Measurements from ENCODE around the gene KRT8. TPM values are rescaled to one million over a fixed set of nuclear protein-coding genes. Genes with fewer than 3 reads are reported as not detected.

The KRT8 gene
- total RNA-seq, 1 donor from 2014 or later, result 54.3 TPM

GRCh38 chr12:52896190-52897100 is 8.4 kb downstream of the KRT8 start:
- TF ChIP-seq CTCF (IDR thresholded peaks at IDR 0.05), result no peak
- H3K4me3 ChIP-seq, result no peak overlapping the region
- DNase-seq (ENCODE audit: low spot score in 2 of 2), result no peak
- H3K36me3 ChIP-seq, result peaks cover 13 to 40% of the 10 kb centered on the region in 2 donors
- H3K27ac ChIP-seq, result no peak overlapping the region
- H3K27me3 ChIP-seq, result no peaks in the 10 kb centered on the region
- H3K9me3 ChIP-seq, result no peaks in the 10 kb centered on the region
- intact Hi-C loops (cut with DNase I), result no loop called here
- no peaks in the 10 kb centered on the region for H3K4me1 ChIP-seq

GRCh38 chr12:52895726-52896189 is 9.1 kb downstream of the KRT8 start:
- Histone ChIP-seq H3K27ac (no peak overlapping the region), H3K4me1 (no peaks in the 10 kb centered on the region), H3K27me3 (no peaks in the 10 kb centered on the region), H3K9me3 (no peaks in the 10 kb centered on the region), H3K4me3 (no peak overlapping the region), H3K36me3 (peaks cover 13 to 33% of the 10 kb centered on the region in 2 donors)
- DNase-seq (ENCODE audit: low spot score in 2 of 2), result no peak
- intact Hi-C loops (cut with DNase I), result no loop called here
- no peak for TF ChIP-seq CTCF (IDR thresholded peaks at IDR 0.05)

GRCh38 chr12:52892974-52893373 is 11.9 kb downstream of the KRT8 start:
- no peak for DNase-seq (ENCODE audit: low spot score in 2 of 2)
- intact Hi-C loops (cut with DNase I), result no loop called here
- H3K27me3 ChIP-seq, result no peaks in the 10 kb centered on the region
- no peak overlapping the region for H3K4me3 ChIP-seq
- H3K27ac ChIP-seq, result no peak overlapping the region
- H3K4me1 ChIP-seq, result no peaks in the 10 kb centered on the region
- TF ChIP-seq CTCF (IDR thresholded peaks at IDR 0.05), result no peak
- H3K9me3 ChIP-seq, result no peaks in the 10 kb centered on the region
- H3K36me3 ChIP-seq, result peaks cover under 1 to 9% of the 10 kb centered on the region in 2 donors

GRCh38 chr12:52892207-52892852 is 12.5 kb downstream of the KRT8 start:
- no peak for DNase-seq (ENCODE audit: low spot score in 2 of 2)
- H3K4me3 ChIP-seq, result no peak overlapping the region
- H3K4me1 ChIP-seq, result no peaks in the 10 kb centered on the region
- no peaks in the 10 kb centered on the region for H3K9me3 ChIP-seq
- H3K27ac ChIP-seq, result no peak overlapping the region
- no peaks in the 10 kb centered on the region for H3K27me3 ChIP-seq
- TF ChIP-seq CTCF (IDR thresholded peaks at IDR 0.05), result no peak
- peaks cover 0 to 2% of the 10 kb centered on the region in 2 donors for H3K36me3 ChIP-seq
- intact Hi-C loops (cut with DNase I), result no loop called here

DNA sequence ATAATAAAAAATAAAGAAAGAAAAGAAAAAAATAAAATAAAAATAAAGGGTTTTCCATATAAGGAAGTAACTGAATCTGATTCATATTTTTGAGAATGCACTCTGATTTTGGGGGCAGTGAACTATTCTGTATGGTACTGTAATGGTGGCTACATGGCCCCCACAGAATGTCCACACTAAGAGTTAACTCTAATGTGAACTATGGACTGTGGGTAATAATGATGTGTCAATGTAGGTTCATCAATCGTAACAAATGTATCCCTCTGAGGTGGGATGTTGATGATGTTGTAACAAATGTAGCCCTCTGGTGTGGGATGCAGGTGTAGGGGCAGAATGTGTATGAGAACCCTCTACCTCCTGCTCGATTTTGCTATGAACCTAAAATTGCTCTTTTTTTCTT is 13.8 kb downstream of the KRT8 start:
- Histone ChIP-seq H3K4me1 (no peaks in the 10 kb centered on the region), H3K9me3 (no peaks in the 10 kb centered on the region), H3K36me3 (no peaks in the 10 kb centered on the region), H3K27ac (no peak overlapping the region), H3K27me3 (no peaks in the 10 kb centered on the region), H3K4me3 (no peak overlapping the region)
- DNase-seq (ENCODE audit: low spot score in 2 of 2), result no peak
- intact Hi-C loops (cut with DNase I), result no loop called here
- TF ChIP-seq CTCF (IDR thresholded peaks at IDR 0.05), result no peak

All from ascending aorta (tissue), 2 donors.